GM19023 (cell line): Measurements from ENCODE around the gene KLF17.

Experiments used
- ATAC-seq: cut with Tn5 transposase; IDR thresholded peaks from one replicate; pipeline ENCODE4 v1.9.1; 2021; ENCODE audit warnings: mild to moderate bottlenecking, moderate library complexity; ENCODE audit not compliant: unreplicated experiment

The KLF17 gene

GRCh38 chr1:44118682-44119081 lies at the start of gene KLF17:
KLF17 (plus strand) TSS chr1:44118821; CDS start chr1:44118908, 87 bp downstream.
- no peak for ATAC-seq

- no peak for ATAC-seq
Measured at GRCh38 chr1:44071461-44071860, 47.2 kb upstream of the KLF17 start.

GRCh38 chr1:44072204-44072603 lies 46.4 kb upstream of the KLF17 start:
- ATAC-seq = no peak

GRCh38 chr1:44072821-44073220 lies 45.8 kb upstream of the KLF17 start:
- no peak for ATAC-seq

- ATAC-seq = no peak
Measured at GRCh38 chr1:44073528-44073927, 45.1 kb upstream of the KLF17 start.

GRCh38 chr1:44074415-44074814 lies 44.2 kb upstream of the KLF17 start:
- ATAC-seq = no peak

GRCh38 chr1:44076066-44076465 lies 42.6 kb upstream of the KLF17 start:
- ATAC-seq = no peak

- ATAC-seq = no peak
Measured at GRCh38 chr1:44077421-44077820, 41.2 kb upstream of the KLF17 start.

GRCh38 chr1:44078104-44078503 lies 40.5 kb upstream of the KLF17 start:
- no peak for ATAC-seq

- ATAC-seq = no peak
Measured at GRCh38 chr1:44079566-44079965, 39.1 kb upstream of the KLF17 start.

- no peak for ATAC-seq
Measured at GRCh38 chr1:44084998-44085675, 33.5 kb upstream of the KLF17 start.

- no peak for ATAC-seq
Measured at GRCh38 chr1:44086692-44087474, 31.7 kb upstream of the KLF17 start.

- no peak for ATAC-seq
Measured at GRCh38 chr1:44089371-44090048, 29.1 kb upstream of the KLF17 start.

GRCh38 chr1:44090429-44091252 lies 28.0 kb upstream of the KLF17 start:
- no peak for ATAC-seq

GRCh38 chr1:44094047-44094446 lies 24.6 kb upstream of the KLF17 start:
- no peak for ATAC-seq

GRCh38 chr1:44100183-44100868 lies 18.3 kb upstream of the KLF17 start:
- ATAC-seq = no peak

- ATAC-seq = no peak
Measured at GRCh38 chr1:44101328-44101727, 17.3 kb upstream of the KLF17 start.

GRCh38 chr1:44103270-44104131 lies 15.1 kb upstream of the KLF17 start:
- no peak for ATAC-seq

- ATAC-seq = no peak
Measured at GRCh38 chr1:44105810-44106209, 12.8 kb upstream of the KLF17 start.
